Suprapubic skin (tissue), 2 donors: ENCODE results near the gene COL18A1.

Experiments used
- EP300 ChIP-seq: sonication (generic); formaldehyde crosslinking; IDR thresholded peaks from one replicate; pipeline ENCODE4 v1.6.1; 2017; ENCODE audit warnings: antibody characterized with exemption
- POLR2A ChIP-seq, 2 donors: fragments of 450-650 bp; IDR thresholded peaks; one replicate each; pipeline ENCODE4 v1.6.1; 2017; ENCODE audit warnings: antibody characterized with exemption in 2 of 2, mild to moderate bottlenecking in 2 of 2, moderate library complexity in 2 of 2

DNA sequence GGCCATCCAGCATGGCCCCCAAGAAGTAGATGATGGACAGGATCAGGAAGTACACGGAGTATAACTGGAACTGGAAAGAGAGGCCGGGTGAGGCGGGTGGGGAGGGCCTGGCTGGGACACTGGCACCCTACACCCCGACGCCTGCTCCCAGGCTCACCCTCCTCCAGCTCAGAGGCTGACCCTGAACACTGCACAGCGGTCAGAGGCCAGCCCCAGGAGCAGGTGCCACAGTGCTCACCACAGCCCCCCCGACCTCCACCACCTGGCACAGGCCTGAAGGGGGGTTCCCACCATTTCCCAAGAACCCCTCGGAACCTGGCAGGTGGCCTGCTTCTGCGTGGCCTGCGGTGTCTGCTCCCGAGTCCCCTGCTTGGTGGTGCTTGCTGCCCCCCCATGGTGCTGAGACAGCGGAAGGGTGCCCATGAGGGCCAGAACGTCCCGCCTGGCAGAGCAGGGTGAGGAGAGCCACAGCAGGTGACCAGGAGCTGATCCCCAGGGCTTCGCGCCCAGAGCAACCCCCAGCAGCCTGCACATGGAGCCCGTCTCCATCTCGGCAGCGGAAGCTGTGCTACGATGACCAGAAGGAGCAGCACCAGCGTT lies 111.2 kb downstream of the COL18A1 start:
- no peak for TF ChIP-seq POLR2A (IDR thresholded peaks at IDR 0.05)
- TF ChIP-seq EP300 = no peak
